AG09319 (cell line): ENCODE data around the gene MS4A15.
"Not testable (repeated sequence)": the region's sequence is repeated elsewhere in the genome, so short reads cannot be mapped to it uniquely, and the experiment has no call there.

ENCODE experiments used
- DNase-seq: peaks from one replicate; pipeline ENCODE4 v3.0.0-alpha.2; 2010; ENCODE audit warnings: low read depth; ENCODE audit errors: extremely low read depth
- TF ChIP-seq, protein P1 (sequence below): IDR thresholded peaks from 2 replicates; pipeline ENCODE4 v1.5.1; 2011; ENCODE audit warnings: low read depth, mild to moderate bottlenecking, inconsistent platforms, low read length, moderate library complexity

MS4A15 gene

DNA sequence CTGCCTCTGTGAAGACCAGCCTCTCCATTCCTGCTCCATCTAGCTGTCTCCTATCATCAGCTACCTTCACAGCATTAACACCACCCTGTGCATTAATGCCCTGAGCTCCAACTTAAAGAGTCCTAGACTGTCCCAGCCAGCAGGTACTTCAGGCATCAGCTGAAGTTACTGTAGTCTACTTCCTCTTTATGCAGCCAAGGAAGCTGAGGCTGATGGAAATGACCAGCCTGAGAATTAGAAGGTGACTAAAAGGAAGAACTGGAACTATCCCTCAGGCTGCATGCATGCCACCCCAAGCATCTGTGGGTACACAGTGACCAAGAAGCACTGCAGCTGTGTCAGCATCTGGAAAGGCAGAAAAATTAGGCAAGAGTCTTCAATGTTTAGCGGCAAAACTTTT is 56.7 kb downstream of the MS4A15 start:
- TF ChIP-seq, protein P1, sequence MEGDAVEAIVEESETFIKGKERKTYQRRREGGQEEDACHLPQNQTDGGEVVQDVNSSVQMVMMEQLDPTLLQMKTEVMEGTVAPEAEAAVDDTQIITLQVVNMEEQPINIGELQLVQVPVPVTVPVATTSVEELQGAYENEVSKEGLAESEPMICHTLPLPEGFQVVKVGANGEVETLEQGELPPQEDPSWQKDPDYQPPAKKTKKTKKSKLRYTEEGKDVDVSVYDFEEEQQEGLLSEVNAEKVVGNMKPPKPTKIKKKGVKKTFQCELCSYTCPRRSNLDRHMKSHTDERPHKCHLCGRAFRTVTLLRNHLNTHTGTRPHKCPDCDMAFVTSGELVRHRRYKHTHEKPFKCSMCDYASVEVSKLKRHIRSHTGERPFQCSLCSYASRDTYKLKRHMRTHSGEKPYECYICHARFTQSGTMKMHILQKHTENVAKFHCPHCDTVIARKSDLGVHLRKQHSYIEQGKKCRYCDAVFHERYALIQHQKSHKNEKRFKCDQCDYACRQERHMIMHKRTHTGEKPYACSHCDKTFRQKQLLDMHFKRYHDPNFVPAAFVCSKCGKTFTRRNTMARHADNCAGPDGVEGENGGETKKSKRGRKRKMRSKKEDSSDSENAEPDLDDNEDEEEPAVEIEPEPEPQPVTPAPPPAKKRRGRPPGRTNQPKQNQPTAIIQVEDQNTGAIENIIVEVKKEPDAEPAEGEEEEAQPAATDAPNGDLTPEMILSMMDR, result no peak
- DNase-seq, result no peak

DNA sequence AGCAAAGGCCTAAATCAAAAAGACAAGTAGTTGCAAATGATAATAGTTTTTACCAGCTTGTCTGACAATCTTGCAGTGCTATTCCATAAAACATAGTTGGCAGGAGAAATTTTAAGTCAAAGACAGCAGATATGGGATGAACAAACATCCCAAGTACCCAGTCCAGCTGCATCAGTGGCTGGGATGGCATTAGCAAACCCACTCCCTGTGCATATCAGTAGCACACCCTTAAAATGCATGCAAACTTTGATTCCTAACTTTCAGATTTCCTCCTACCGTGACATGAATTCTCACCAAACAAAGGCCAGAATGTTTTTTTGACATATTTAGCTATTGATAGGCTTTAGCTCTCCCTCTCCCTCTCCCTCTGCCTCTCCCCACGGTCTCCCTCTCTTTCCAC is 57.4 kb downstream of the MS4A15 start:
- TF ChIP-seq, protein P1, result no peak
- no peak for DNase-seq

DNA sequence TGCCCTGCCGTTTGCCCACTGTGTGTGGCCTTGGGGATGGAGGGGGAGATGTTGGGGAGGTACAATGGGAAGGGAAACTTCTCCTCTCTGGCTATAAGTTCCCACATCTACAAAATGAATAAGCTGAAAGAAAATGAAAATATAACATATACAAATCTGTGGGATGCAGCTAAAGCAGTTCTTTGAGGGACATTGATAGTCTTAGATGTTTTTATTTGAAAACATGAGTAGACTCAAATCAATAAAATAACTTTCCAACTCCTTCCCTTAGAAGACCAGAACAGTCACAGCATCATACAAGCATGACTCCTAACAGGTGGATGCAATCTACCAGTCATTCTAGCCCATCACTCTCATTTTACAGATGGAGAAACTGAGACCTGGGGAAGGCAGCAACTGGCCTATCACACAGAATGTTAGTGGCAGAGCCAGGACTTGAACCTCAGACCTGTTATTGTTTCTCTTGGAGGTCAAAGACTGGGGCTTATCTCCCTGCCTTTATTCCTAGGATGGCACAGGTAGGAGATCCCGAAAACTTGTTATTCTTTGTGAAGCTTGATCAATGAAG is 60.0 kb downstream of the MS4A15 start:
- no peak for DNase-seq
- TF ChIP-seq, protein P1, result no peak

DNA sequence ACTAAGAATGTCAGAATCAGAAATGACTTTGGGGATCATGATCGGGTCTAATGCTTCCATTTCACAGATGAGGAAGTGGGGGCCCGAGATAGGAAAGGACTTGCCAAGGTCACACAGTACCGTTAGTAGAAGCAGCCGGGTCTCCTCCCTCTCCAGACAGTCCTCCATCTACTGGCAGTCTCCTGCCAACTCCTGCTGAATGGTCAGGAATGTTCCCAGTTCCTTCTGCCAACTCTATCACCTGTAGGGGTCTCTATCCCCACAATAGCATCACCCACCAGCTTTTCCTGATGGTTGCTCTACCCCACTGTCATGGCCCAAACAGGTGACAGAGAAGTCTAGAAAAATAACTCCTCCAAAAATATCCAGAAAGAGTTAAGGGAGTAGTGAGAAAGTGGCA is 61.4 kb downstream of the MS4A15 start:
- DNase-seq, result no peak
- TF ChIP-seq, protein P1, result no peak

DNA sequence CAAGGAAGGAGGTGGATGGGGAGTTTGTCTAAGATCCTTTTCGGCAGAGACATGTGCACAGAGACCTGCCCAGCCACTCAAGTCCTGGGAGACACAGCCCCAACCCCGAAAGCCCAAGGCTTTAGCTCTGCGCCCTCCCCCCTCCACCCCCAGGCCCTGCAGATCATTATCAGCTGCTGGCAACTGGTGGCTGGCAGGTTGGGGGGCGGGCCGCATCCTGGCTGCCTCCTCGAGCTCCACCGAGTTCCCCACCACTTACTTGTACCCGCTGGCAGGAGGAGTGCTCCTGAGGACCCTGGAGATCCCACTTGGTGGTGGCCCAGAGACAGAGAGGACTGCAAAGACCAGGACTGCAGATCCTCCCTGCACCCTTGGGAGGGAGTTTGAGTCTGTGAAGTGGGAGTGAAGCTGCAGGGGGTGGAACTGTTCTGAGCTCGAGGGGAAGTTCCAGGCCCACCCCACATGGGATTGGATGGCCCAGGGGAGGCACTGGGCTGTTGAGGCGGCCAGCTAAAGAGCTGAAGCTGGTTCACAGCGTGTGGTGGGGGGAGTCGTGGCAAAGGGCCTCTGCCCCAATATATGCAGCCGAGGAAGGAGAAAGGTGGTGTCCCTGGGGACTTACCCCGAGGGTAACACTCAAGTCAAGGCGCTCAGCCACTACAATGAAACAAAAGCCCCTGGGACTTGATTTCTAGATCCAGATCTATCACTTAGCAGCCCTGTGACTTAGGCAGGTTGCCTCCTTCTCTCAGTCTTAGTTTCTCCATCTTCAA is 65.3 kb downstream of the MS4A15 start:
- DNase-seq, result no peak
- TF ChIP-seq, protein P1, result no peak

DNA sequence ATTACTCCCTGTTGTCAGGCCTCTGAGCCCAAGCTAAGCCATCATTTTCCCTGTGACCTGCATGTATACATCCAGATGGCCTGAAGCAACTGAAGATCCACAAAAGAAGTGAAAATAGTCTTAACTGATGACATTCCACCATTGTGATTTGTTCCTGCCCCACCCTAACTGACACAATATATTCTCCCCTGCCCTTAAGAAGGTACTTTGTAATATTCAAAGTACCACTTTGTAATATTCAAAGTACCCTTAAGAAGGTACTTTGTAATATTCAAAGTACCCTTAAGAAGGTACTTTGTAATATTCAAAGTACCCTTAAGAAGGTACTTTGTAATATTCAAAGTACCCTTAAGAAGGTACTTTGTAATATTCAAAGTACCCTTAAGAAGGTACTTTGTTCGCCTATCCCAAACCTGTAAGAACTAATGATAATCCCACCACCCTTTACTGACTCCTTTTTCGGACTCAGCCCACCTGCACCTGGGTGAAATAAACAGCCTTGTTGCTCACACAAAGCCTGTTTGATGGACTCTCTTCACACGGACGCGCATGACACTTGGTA is 67.2 kb downstream of the MS4A15 start:
- DNase-seq, result not testable (repeated sequence)

DNA sequence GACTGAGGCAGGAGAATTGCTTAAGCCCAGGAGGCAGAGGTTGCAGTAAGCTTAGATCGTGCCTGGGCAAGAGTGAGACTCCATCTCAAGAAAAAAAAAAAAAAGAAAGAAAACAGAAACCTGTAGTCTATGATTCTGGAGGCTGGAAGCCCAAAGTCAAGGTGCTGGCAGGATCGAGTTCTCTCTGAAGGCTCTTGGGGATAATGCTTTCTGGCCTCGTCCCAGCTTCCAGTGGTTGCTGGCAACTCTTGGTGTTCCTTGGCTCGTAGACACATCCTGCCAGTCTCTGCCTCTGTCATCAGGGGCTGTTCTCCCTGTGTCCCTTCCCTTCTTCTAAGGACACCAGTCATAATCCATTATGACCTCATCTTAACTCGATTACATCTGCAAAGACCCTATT is 68.5 kb downstream of the MS4A15 start:
- TF ChIP-seq, protein P1, result no peak
- DNase-seq, result no peak
